Measurements from ENCODE around the gene OGDH.

OGDH gene

DNA sequence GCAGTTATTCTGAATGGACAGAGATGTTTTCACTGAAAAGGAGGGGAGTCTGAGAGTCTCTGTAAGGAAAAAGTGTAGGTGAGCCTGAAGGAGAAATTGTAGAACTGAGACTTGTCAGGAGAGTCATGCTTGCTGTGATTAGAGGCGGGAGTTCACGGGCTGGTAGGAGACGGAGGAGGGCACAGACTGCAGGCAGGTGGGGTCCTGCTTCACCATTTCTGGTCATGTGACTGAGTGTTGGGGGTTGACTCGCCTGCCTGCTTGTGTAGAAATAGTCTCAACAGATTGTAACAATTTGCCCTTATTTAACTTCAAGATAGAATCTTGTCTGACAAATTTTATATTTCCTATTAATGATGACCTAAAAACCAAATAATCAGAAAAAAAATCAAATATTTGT is 70.3 kb downstream of the OGDH start:
- no peak for DNase-seq (ENCODE audit: extremely low spot score)
- TF ChIP-seq, protein P1, sequence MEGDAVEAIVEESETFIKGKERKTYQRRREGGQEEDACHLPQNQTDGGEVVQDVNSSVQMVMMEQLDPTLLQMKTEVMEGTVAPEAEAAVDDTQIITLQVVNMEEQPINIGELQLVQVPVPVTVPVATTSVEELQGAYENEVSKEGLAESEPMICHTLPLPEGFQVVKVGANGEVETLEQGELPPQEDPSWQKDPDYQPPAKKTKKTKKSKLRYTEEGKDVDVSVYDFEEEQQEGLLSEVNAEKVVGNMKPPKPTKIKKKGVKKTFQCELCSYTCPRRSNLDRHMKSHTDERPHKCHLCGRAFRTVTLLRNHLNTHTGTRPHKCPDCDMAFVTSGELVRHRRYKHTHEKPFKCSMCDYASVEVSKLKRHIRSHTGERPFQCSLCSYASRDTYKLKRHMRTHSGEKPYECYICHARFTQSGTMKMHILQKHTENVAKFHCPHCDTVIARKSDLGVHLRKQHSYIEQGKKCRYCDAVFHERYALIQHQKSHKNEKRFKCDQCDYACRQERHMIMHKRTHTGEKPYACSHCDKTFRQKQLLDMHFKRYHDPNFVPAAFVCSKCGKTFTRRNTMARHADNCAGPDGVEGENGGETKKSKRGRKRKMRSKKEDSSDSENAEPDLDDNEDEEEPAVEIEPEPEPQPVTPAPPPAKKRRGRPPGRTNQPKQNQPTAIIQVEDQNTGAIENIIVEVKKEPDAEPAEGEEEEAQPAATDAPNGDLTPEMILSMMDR (IDR thresholded peaks at IDR 0.05; ENCODE audit: control extremely low read depth, extremely low read depth, low read depth, missing control alignments): no peak
- POLR2A ChIA-PET: no interaction called here
- CTCF ChIA-PET: no interaction called here

GRCh38 chr7:44678101-44678470 is 71.7 kb downstream of the OGDH start:
- TF ChIP-seq, protein P1 (IDR thresholded peaks at IDR 0.05; ENCODE audit: control extremely low read depth, extremely low read depth, low read depth, missing control alignments): no peak
- no peak for DNase-seq (ENCODE audit: extremely low spot score)
- CTCF ChIA-PET: no interaction called here
- POLR2A ChIA-PET: no interaction called here

- ChIA-PET POLR2A (no interaction called here), CTCF (no interaction called here)
- DNase-seq (ENCODE audit: extremely low spot score): no peak
- TF ChIP-seq, protein P1 (IDR thresholded peaks at IDR 0.05; ENCODE audit: control extremely low read depth, extremely low read depth, low read depth, missing control alignments): no peak
Observed at GRCh38 chr7:44678471-44679179, 72.2 kb downstream of the OGDH start.

- ChIA-PET CTCF (no interaction called here), POLR2A (no interaction called here)
- no peak for DNase-seq (ENCODE audit: extremely low spot score)
- TF ChIP-seq, protein P1 (IDR thresholded peaks at IDR 0.05; ENCODE audit: control extremely low read depth, extremely low read depth, low read depth, missing control alignments): no peak
Observed at GRCh38 chr7:44681645-44682044, 75.2 kb downstream of the OGDH start.

- no peak for DNase-seq (ENCODE audit: extremely low spot score)
- TF ChIP-seq, protein P1 (IDR thresholded peaks at IDR 0.05; ENCODE audit: control extremely low read depth, extremely low read depth, low read depth, missing control alignments): no peak
- ChIA-PET POLR2A (no interaction called here), CTCF (no interaction called here)
Observed at GRCh38 chr7:44685723-44686122, 79.3 kb downstream of the OGDH start.

DNA sequence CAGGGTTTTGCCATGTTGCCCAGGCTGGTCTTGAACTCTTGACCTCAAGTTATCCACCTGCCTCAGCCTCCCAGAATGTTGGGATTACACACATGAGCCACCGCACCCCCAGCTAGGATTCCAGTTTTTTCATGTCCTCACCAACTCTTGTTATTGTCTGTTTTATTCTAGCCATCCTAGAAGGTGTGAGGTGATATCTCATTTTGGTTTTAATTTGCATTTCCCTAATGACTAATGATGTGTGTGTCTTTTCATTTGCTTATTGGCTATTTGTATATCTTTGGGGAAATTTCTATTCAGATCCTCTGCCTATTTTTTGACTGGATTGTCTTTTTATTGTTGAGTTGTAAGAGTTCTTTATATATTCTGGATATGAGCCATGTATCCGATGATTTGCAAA is 83.0 kb downstream of the OGDH start:
- TF ChIP-seq, protein P1 (IDR thresholded peaks at IDR 0.05; ENCODE audit: control extremely low read depth, extremely low read depth, low read depth, missing control alignments): no peak
- ChIA-PET POLR2A (no interaction called here), CTCF (interaction anchor here (1.1 kb wide), 1 partner anchor 14 kb away, joined by 3 read pairs; no protein-coding TSS in a partner anchor)
- DNase-seq (ENCODE audit: extremely low spot score): no peak
